ENCODE results near the gene FANCG.

Gene FANCG

DNA sequence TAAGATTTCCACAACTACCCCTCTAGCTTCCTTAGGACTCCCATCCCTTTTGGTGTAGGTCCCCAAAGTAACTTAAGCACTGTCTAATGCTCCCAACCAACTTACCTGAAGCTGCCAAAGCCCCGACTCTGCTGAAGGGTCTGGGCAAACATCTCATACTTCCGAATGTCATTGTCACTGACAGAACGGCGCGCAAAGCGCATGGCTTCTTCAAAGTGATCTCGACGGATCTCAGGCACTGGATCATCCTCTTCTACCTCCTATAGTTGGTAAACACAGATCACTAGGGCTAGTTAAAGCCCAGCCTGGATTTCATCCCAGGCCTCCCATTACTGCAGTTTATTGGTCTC is 22.5 kb downstream of the FANCG start:
- no peaks in the 10 kb centered on the region for H3K27me3 Mint-ChIP-seq
- H3K36me3 Mint-ChIP-seq = peaks cover 21% of the 10 kb centered on the region
- H3K27ac Mint-ChIP-seq = no peak overlapping the region
- no peak overlapping the region for H3K4me3 Mint-ChIP-seq
- H3K4me1 Mint-ChIP-seq (ENCODE audit: low read depth) = no peaks in the 10 kb centered on the region
- no peaks in the 10 kb centered on the region for H3K9me3 Mint-ChIP-seq (ENCODE audit: low read depth)

DNA sequence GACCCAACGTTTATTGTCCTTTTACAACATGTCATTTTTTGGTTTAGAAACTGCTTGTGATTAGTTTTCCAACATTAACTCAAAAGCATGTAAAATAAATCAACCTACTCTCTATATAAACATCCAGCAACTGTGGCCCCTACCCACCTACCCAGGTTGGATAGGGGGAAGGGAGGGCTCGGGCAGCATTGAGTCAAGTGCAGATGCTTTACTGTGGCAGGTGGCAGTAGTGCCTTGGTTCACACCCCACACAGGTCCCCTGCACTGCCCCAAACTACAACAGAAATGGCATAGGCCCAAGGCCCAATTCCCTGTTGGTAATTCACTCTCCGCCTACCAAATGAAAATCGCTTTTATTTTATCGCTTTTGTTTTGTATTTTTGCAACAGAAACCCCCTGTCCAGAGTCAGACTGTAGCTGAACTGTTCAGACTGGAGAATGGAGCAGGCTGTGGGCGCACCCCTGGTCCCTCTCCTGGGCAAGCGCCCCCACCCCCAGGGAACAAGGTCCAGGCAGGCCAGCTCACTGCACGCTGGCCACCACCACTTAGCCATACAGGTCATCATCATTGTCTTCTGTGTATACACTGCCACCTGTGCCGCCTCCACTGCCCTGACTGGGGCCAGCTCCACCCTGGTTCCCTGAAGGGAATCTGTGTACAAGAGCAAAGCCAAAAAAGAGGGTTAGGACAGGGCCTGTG is 23.0 kb downstream of the FANCG start:
- no peak overlapping the region for H3K4me3 Mint-ChIP-seq
- H3K36me3 Mint-ChIP-seq = peaks cover 21% of the 10 kb centered on the region
- no peaks in the 10 kb centered on the region for H3K27me3 Mint-ChIP-seq
- no peak overlapping the region for H3K27ac Mint-ChIP-seq
- no peaks in the 10 kb centered on the region for H3K9me3 Mint-ChIP-seq (ENCODE audit: low read depth)
- H3K4me1 Mint-ChIP-seq (ENCODE audit: low read depth) = no peaks in the 10 kb centered on the region

DNA sequence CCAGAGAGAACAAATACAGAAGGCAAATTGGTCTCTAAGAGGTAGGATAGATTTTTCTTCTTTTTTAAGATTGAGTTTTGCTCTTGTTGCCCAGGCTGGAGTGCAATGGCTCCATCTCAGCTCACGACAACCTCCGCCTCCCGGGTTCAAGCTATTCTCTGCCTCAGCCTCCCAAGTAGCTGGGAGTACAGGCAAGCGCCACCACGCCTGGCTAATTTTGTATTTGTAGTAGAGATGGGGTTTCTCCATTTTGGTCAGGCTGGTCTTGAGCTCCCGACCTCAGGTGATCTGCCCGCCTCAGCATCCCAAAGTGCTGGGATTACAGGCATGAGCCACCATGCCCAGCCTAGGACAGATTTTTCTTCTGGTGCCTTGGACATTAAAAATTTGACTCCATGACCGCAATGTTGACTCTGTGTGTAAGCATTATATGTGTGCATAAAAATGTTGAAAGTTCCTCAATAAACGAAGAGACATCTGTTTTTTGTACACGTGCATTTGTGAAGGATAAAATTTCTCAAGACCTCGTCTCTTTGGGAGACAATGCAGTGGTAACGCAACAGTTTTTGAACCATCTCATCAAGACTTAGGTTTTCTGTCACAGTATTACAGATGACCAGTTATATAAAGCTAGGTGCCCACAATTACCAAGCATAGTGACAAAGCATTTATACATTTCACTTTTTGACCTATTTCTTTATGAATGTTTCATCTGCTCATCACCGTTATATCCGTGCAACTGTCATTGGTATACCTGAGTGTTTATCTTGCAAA is 24.7 kb downstream of the FANCG start:
- Mint-ChIP-seq H3K4me1 (ENCODE audit: low read depth) (no peaks in the 10 kb centered on the region), H3K4me3 (no peak overlapping the region), H3K9me3 (ENCODE audit: low read depth) (no peaks in the 10 kb centered on the region), H3K36me3 (peaks cover 26% of the 10 kb centered on the region), H3K27me3 (no peaks in the 10 kb centered on the region), H3K27ac (peak overlapping the region; percentile 7)

DNA sequence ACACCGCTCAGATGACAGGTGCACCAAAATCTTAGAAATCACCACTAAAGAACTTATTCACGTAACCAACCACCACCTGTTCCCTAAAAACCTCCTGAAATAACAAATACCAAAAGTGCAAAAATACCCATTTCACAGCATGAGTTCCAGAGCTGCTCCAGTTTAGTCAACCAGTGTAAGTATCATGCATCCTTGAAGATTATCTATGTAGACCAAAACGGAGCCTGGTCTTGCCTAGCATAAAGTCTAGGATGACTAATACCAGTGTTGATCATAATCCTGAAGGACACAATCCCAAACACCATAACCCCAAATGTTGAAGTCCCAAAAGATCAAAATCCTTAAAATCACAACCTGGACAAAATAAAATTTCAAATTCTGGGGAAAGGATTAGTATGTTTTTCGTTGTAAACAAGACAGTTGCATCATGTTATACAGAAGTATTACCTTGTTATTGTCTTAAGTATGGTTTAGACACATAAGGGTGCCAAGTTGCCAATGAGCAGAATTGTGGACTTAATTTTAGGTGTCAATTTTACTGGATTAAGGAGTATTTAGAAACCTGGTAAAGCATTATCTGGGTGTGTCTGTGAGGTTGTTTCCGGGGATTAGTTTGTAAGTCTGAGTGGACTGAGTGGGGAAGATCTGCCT is 25.4 kb downstream of the FANCG start:
- Mint-ChIP-seq H3K4me1 (ENCODE audit: low read depth) (no peaks in the 10 kb centered on the region), H3K9me3 (ENCODE audit: low read depth) (no peaks in the 10 kb centered on the region), H3K36me3 (peaks cover 24% of the 10 kb centered on the region), H3K27ac (peak overlapping the region; percentile 7), H3K4me3 (no peak overlapping the region), H3K27me3 (no peaks in the 10 kb centered on the region)

DNA sequence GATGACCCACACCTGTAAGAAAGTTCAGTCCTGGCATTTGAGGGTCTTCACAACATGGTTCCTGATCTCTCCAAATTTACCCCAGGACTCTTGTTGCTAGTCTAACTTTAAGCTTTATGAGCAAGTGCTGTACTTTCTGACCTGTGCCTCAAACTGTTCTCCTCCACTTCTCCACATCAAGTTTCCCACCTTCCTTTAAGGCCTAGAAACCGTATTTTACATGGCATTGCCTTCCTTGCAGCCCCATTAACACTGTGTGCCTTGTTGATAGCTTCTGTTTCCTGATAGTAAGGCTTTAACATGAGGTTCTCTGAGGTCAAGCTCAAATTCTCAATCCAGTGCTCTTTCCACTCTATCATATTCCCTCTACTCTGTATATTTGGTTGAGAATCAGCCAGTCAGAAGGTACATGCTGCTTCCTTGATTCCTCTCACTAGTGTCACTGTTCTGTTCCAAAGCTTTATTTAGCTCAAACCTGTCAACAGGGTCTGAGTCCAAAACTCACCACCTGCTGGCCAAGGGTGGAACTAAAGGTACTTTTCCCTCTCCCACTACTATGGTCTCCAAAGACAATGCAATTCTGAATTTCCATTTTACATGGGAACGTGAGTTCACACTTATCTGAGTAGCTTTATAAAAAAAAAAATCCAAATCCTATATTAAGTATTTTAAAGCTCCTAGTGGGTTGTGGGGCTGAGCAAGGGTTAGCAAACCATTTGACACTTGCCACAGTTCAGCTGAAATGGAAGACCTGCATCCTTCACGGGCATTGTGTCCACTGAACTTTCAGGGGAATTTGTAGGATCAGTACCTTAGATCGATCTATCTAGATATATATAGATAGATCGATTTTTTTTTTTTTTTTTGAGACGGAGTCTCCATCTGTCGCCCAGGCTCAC is 28.4 kb downstream of the FANCG start:
- Mint-ChIP-seq H3K4me1 (ENCODE audit: low read depth) (no peaks in the 10 kb centered on the region), H3K27ac (peak overlapping the region; percentile 2), H3K36me3 (peaks cover 21% of the 10 kb centered on the region), H3K27me3 (no peaks in the 10 kb centered on the region), H3K9me3 (ENCODE audit: low read depth) (no peaks in the 10 kb centered on the region), H3K4me3 (no peak overlapping the region)

DNA sequence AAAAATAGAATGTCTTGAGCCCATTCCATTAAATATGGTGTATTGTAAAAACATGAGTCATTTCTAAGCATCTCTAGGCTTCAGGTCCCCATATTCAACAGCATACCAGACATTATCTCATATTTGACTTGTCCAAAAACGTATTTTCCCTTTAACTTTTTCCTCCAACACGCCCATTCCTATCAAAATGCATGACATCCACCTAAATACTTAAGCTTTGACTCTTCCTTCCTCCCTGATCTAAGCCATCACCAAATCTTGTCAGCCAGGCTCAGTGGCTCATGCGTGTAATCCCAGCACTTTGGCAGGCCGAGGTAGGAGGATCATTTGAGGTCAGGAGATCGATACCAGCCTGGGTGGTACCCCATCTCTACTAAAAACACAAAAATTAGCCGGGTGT is 31.2 kb downstream of the FANCG start:
- peaks cover 17% of the 10 kb centered on the region for H3K36me3 Mint-ChIP-seq
- H3K4me1 Mint-ChIP-seq (ENCODE audit: low read depth) = no peaks in the 10 kb centered on the region
- no peaks in the 10 kb centered on the region for H3K27me3 Mint-ChIP-seq
- H3K9me3 Mint-ChIP-seq (ENCODE audit: low read depth) = no peaks in the 10 kb centered on the region
- no peak overlapping the region for H3K4me3 Mint-ChIP-seq
- peak overlapping the region; percentile 34 for H3K27ac Mint-ChIP-seq

DNA sequence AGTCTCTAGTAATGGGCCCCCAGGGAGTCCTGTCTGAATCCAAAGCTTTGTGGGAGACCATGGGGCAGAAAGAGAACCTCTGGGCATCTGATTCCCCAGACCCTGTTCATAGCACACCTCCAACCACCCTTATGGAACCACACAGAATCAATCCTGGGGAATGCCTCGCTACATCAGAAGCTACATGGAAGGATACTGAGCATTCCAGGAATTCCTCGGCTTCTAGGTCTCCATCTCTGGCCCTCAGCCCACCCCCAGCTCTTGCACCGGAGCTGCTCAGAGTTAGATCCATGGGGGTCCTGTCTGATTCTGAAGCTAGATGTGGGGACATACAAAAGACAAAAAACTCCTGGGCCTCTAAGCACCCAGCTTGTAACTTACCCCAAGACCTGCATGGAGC is 35.7 kb downstream of the FANCG start:
- Mint-ChIP-seq H3K27ac (no peak overlapping the region), H3K4me1 (ENCODE audit: low read depth) (no peaks in the 10 kb centered on the region), H3K27me3 (no peaks in the 10 kb centered on the region), H3K9me3 (ENCODE audit: low read depth) (no peaks in the 10 kb centered on the region), H3K4me3 (no peak overlapping the region), H3K36me3 (peaks cover 20% of the 10 kb centered on the region)

DNA sequence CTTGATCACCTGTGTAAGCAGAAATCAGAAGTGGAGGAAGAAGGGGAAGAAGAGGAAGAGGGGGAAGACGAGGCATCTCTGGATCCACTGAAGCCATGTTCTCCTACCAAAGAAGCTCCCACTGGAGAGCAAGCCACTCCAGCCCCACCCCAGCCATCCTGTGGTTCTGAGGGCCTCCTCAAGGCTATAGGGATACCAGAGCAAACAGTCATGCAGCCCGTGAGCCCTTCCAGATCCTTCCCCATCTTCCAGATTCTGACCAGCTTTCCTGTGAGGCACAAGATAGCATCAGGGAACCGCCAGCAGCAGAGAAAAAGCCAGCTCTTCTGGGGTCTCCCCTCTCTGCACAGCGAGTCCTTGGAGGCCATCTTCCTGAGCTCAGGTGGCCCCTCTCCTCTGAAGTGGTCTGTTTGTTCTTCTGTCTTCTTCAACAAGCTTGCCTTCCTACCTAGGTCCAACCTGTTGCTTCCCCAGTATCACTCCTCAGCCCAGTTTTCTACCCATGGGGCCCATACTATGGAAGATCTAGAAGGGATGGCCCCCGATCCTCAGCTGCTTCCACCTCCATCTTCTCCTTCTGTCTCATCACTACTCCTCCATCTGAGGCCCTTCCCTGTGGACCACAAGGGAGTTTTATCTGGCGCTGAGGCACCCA is 36.7 kb downstream of the FANCG start:
- Mint-ChIP-seq H3K4me3 (no peak overlapping the region), H3K36me3 (peaks cover 12% of the 10 kb centered on the region), H3K27ac (no peak overlapping the region), H3K9me3 (ENCODE audit: low read depth) (no peaks in the 10 kb centered on the region), H3K4me1 (ENCODE audit: low read depth) (no peaks in the 10 kb centered on the region), H3K27me3 (no peaks in the 10 kb centered on the region)

DNA sequence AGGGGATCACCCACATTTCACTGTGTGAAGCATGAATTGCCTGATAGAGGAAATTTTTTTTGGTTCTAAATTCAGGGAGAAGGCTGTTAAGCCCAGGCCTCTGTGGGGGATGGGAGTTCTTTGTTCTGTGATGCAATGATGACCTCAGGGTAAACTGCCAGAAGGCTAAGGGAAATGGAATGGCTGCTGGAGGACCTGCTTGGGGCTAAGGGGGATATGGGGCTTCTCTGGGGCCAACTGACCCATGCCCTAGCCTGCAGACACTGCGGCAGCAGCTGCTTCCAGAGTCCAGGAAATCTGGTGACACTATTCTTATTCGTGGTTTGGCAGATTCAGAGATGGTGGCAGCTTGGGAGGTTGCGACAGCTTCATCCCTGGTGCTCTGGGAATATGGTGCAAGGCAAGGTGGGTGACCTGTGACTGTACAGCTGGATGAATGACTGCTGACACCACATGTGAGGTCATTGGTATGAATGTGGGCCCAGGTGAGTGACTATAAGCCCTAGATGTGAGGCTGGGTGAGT is 37.6 kb downstream of the FANCG start:
- no peak overlapping the region for H3K27ac Mint-ChIP-seq
- H3K27me3 Mint-ChIP-seq = no peaks in the 10 kb centered on the region
- no peaks in the 10 kb centered on the region for H3K4me1 Mint-ChIP-seq (ENCODE audit: low read depth)
- no peaks in the 10 kb centered on the region for H3K9me3 Mint-ChIP-seq (ENCODE audit: low read depth)
- H3K36me3 Mint-ChIP-seq = peaks cover 12% of the 10 kb centered on the region
- no peak overlapping the region for H3K4me3 Mint-ChIP-seq

DNA sequence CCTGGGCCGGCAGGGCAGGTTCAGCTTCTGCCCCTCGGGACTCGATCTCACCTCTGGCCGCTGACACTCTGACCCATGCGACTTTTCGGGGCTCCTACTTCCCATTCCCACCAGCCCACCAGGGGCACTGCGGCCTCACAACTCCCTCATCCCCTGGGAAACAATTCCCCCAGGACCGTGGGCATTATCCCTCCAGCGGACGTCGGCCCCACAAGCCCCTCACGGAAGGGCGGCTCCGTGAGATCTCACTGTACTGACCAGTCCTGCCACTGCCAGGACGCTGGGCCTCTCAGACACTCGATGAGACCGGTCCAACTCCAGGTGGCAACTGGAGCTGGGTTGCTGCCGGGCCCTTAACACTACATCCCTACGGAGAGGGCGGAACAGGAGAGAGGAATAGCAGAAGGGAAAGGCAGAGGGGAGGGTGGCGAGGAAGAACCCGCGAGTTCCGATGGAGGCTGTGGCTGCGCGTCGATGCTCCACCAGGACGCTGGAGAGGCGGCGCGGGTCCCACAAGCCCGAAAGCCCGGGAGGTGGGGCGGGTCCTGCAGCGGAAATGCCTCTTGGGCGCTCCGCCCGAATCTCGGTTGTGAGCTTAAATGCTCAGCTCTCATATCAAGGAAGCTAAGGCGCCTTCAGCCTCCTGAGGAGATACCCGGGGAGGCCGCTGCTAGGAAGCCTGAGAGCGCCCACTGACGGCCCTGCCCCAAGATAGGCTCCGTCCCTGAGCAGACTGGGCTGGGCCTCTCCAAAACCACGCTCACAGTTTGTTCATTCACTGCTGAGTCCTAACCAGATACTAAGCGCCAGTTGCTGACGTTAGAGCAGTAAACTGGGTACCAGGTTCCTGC is 43.7 kb downstream of the FANCG start:
- peak overlapping the region; percentile 42 for H3K4me3 Mint-ChIP-seq
- H3K27ac Mint-ChIP-seq = no peak overlapping the region
- H3K9me3 Mint-ChIP-seq (ENCODE audit: low read depth) = no peaks in the 10 kb centered on the region
- peaks cover 7% of the 10 kb centered on the region for H3K4me1 Mint-ChIP-seq (ENCODE audit: low read depth)
- no peaks in the 10 kb centered on the region for H3K27me3 Mint-ChIP-seq
- H3K36me3 Mint-ChIP-seq = peaks cover 7% of the 10 kb centered on the region

DNA sequence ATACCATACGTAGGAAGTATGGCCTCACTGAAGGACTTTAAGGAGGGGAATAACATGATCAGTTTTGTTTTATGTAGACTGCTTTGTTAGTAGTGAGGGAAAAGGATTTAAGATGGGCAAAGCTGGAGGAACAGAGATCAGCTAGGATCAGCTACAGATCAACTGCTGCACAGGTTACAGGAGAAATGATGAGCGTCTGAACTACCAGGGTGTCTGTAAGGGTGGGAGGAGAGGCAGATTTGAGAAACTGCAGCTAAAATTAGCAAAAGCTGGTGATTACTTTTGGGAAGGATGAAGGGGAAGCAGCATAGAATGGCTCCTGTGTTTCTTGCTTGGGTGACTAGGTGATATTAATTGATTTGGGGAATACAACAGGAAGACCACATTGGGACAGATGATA is 46.6 kb downstream of the FANCG start:
- H3K4me1 Mint-ChIP-seq (ENCODE audit: low read depth) = peaks cover 7% of the 10 kb centered on the region
- no peaks in the 10 kb centered on the region for H3K27me3 Mint-ChIP-seq
- H3K36me3 Mint-ChIP-seq = peaks cover 3% of the 10 kb centered on the region
- H3K9me3 Mint-ChIP-seq (ENCODE audit: low read depth) = no peaks in the 10 kb centered on the region
- H3K27ac Mint-ChIP-seq = no peak overlapping the region
- H3K4me3 Mint-ChIP-seq = no peak overlapping the region

DNA sequence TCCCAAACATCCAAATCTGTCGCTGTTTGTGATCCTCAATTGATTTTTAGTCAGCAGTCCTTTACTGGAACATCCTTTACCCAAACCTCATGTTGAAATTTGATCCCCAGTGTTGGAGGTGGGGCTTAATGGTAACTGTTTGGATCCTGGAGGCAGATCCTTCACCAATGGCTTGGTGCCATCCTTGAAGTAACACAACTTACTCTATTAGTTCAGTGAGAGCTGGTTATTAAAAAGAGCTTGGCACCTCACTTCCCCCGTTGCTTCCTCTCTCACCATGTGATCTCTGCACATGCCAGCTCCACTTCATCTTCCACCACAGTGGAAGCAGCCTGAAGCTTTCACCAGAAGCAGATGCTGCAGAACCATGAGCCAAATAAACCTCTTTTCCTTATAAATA is 49.9 kb downstream of the FANCG start:
- Mint-ChIP-seq H3K4me1 (ENCODE audit: low read depth) (peaks cover 5% of the 10 kb centered on the region), H3K27ac (no peak overlapping the region), H3K9me3 (ENCODE audit: low read depth) (no peaks in the 10 kb centered on the region), H3K27me3 (no peaks in the 10 kb centered on the region), H3K4me3 (no peak overlapping the region), H3K36me3 (peaks cover 4% of the 10 kb centered on the region)

DNA sequence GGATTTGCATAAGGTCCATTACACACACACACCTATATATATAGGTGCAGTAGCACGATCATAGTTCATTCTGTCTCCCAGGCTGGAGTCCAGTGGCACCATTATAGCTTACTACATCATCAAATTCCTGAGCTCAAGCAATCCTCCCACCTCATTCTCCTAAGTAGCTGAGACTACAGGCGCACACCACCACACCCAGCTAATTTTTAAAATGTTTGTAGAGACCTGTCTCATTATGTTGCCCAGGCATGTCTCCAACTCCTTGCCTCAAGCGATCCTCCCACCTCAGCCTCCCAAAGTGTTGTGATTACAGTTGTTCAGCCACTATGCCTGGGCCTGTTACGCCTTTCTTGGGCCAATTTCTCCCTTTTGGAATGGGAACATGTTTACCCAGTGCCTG is 50.5 kb downstream of the FANCG start:
- H3K27me3 Mint-ChIP-seq = no peaks in the 10 kb centered on the region
- peaks cover 5% of the 10 kb centered on the region for H3K4me1 Mint-ChIP-seq (ENCODE audit: low read depth)
- H3K9me3 Mint-ChIP-seq (ENCODE audit: low read depth) = no peaks in the 10 kb centered on the region
- no peak overlapping the region for H3K4me3 Mint-ChIP-seq
- peaks cover 9% of the 10 kb centered on the region for H3K36me3 Mint-ChIP-seq
- H3K27ac Mint-ChIP-seq = no peak overlapping the region
